Stomach (tissue), 9 donors: ENCODE data around the gene RPAP3. TPM values are rescaled to one million over a fixed set of nuclear protein-coding genes. Genes with fewer than 3 reads are reported as not detected.
A peak's percentile ranks its signal among the peaks of the same experiment; 100 is the strongest.

ENCODE experiments used
- DNase-seq, 2 donors: peaks; one replicate each; pipeline versions ENCODE4 v3.0.0 to v3.0.0-alpha.2; 2013 to 2019
- H3K27ac ChIP-seq, 5 donors: fragments of 200-600 bp in 4 of 5; sonication (generic) in 4 of 5; one replicate each; pipeline ENCODE4 v1.5.1; 2013 to 2019; ENCODE audit warnings: mild to moderate bottlenecking in 1 of 5, moderate library complexity in 1 of 5
- H3K27me3 ChIP-seq, 3 donors: fragments of 200-600 bp; sonication (generic); one replicate each; pipeline ENCODE4 v1.5.1; 2017 to 2019; ENCODE audit warnings: mixed run types in 1 of 3
- H3K36me3 ChIP-seq, 4 donors: fragments of 200-600 bp; sonication (generic); 1 replicate in 3 of 4; 2 replicates in 1 of 4; pipeline ENCODE4 v1.5.1; 2016 to 2019
- H3K4me1 ChIP-seq, 4 donors: fragments of 200-600 bp; sonication (generic); one replicate each; pipeline ENCODE4 v1.5.1; 2016 to 2019
- H3K4me3 ChIP-seq, 4 donors: fragments of 200-600 bp; sonication (generic) in 3 of 4; one replicate each; pipeline ENCODE4 v1.5.1; 2016 to 2019; ENCODE audit warnings: mild to moderate bottlenecking in 1 of 4
- H3K9me3 ChIP-seq, 4 donors: fragments of 200-600 bp; sonication (generic); one replicate each; pipeline ENCODE4 v1.5.1; 2016 to 2019
- CTCF ChIP-seq, 7 experiments: fragments of 450-650 bp in 4 of 7; fragments of 200-600 bp in 3 of 7; sonication (generic) in 3 of 7; IDR thresholded peaks; one replicate each; pipeline ENCODE4 v1.5.1; 2016 to 2019; ENCODE audit warnings: antibody characterized with exemption in 7 of 7, control low read depth in 2 of 7, mild to moderate bottlenecking in 1 of 7
- EP300 ChIP-seq: sonication (generic); formaldehyde crosslinking; IDR thresholded peaks from one replicate; pipeline ENCODE4 v1.6.1; 2017; ENCODE audit warnings: antibody characterized with exemption
- POLR2A ChIP-seq, 4 donors: fragments of 450-650 bp; IDR thresholded peaks; one replicate each; pipeline ENCODE4 v1.6.1; 2016; ENCODE audit warnings: antibody characterized with exemption in 4 of 4, control low read depth in 2 of 4, mild to moderate bottlenecking in 1 of 4, moderate library complexity in 1 of 4
- POLR2AphosphoS5 ChIP-seq, 3 donors: sonication (generic); formaldehyde crosslinking; IDR thresholded peaks; one replicate each; pipeline ENCODE4 v1.6.1; 2016; ENCODE audit warnings: antibody characterized with exemption in 3 of 3
- WGBS, 5 donors: extraction: QIAGEN DNeasy Blood & Tissue Kit in 3 of 5; methylation state at CpG; one replicate each; pipeline versions ENCODE4 v1.1.5 to v1.1.7; 2013 to 2018; 5-methylcytosine and 5-hydroxymethylcytosine counted together
- intact Hi-C: fragments of 100-400 bp; cut with DNase I; formaldehyde crosslinking; loops from one replicate; pipeline ENCODE4 v1.15.1; 2023; ENCODE audit warnings: low total_unique reads
- polyA plus RNA-seq, 3 donors: library from polyadenylated mRNA; stranded (reverse); fragments of 200-250 nt; gene quantifications; one replicate each; pipeline ENCODE4 v1.2.3, GENCODE V29; 2013
- total RNA-seq, 5 donors: library from RNA; depleted of rRNA; stranded (reverse); fragments of >200 nt; gene quantifications; one replicate each; pipeline versions ENCODE4 v1.1.0 to v1.2.3, GENCODE V29; 2014 to 2016
- donor health status: healthy with polysubstance abuse.
- donor health status: Bipolar disorder and iron deficiency.
- donor health status: healthy.

The RPAP3 gene
- total and polyA plus RNA-seq, 8 donors = 3.5 to 47.4 (median 11.5) TPM

GRCh38 chr12:47745485-47746041 is 39.7 kb upstream of the RPAP3 start:
- peaks cover 6 to 19% (median 11%) of the 10 kb centered on the region in 4 donors for H3K4me1 ChIP-seq

GRCh38 chr12:47744778-47745436 is 39.1 kb upstream of the RPAP3 start:
- 64 to 76% (median 69%) methylated on average over 8 of the region's 8 CpGs for WGBS, 5 donors
- DNase-seq = no peak
- Histone ChIP-seq H3K27ac (no peak overlapping the region), H3K4me1 (peaks cover 6 to 21% (median 12%) of the 10 kb centered on the region in 4 donors), H3K27me3 (no peaks in the 10 kb centered on the region), H3K36me3 (peaks cover 4 to 40% (median 35%) of the 10 kb centered on the region in 4 donors), H3K4me3 (no peak overlapping the region), H3K9me3 (no peaks in the 10 kb centered on the region)
- TF ChIP-seq EP300 = no peak
- TF ChIP-seq POLR2AphosphoS5 (IDR thresholded peaks at IDR 0.05) = no peak
- no peak for TF ChIP-seq POLR2A (IDR thresholded peaks at IDR 0.05)
- TF ChIP-seq CTCF (IDR thresholded peaks at IDR 0.05) = no peak
- intact Hi-C loops = no loop called here

More at GRCh38 chr12:47745485-47746041, 39.7 kb upstream of the RPAP3 start:
- TF ChIP-seq CTCF (IDR thresholded peaks at IDR 0.05) (no peak), EP300 (no peak), POLR2AphosphoS5 (IDR thresholded peaks at IDR 0.05) (no peak), POLR2A (IDR thresholded peaks at IDR 0.05) (no peak)
- no peak for DNase-seq
- 73 to 88% (median 81%) methylated on average over 16 of the region's 16 CpGs for WGBS, 5 donors
- peaks cover 4 to 46% (median 41%) of the 10 kb centered on the region in 4 donors for H3K36me3 ChIP-seq
- intact Hi-C loops = no loop called here
- H3K27me3 ChIP-seq = no peaks in the 10 kb centered on the region
- no peaks in the 10 kb centered on the region for H3K9me3 ChIP-seq
- no peak overlapping the region for H3K27ac ChIP-seq
- H3K4me3 ChIP-seq = no peak overlapping the region

- H3K27me3 ChIP-seq = no peaks in the 10 kb centered on the region
- no peaks in the 10 kb centered on the region for H3K9me3 ChIP-seq
- WGBS, 5 donors = 34 to 44% (median 39%) methylated on average over 10 of the region's 10 CpGs
- intact Hi-C loops = no loop called here
- H3K36me3 ChIP-seq = peaks cover 0 to 32% (median 28%) of the 10 kb centered on the region in 4 donors
- DNase-seq = peak; percentile 83 to 88
- TF ChIP-seq CTCF (IDR thresholded peaks at IDR 0.05) (peak in 5 of 7 experiments; percentile 50 to 86 (median 74)), POLR2AphosphoS5 (IDR thresholded peaks at IDR 0.05) (peak in 1 of 3 donors; percentile 30), POLR2A (IDR thresholded peaks at IDR 0.05) (no peak)
- H3K27ac ChIP-seq = no peak overlapping the region
- H3K4me1 ChIP-seq = peaks cover 6 to 21% (median 14%) of the 10 kb centered on the region in 4 donors
- H3K4me3 ChIP-seq = no peak overlapping the region
Observed at GRCh38 chr12:47744005-47744651, 38.3 kb upstream of the RPAP3 start.

- no peak overlapping the region for H3K27ac ChIP-seq
- intact Hi-C loops = no loop called here
- TF ChIP-seq CTCF (IDR thresholded peaks at IDR 0.05) = no peak
- TF ChIP-seq EP300 = no peak
- no peak for TF ChIP-seq POLR2AphosphoS5 (IDR thresholded peaks at IDR 0.05)
- no peak for TF ChIP-seq POLR2A (IDR thresholded peaks at IDR 0.05)
- no peaks in the 10 kb centered on the region for H3K27me3 ChIP-seq
- H3K9me3 ChIP-seq = no peaks in the 10 kb centered on the region
- no peak overlapping the region for H3K4me3 ChIP-seq
- WGBS, 5 donors = 80 to 89% (median 85%) methylated on average over 7 to 9 of the region's 9 CpGs
- H3K4me1 ChIP-seq = peaks cover 10 to 21% (median 16%) of the 10 kb centered on the region in 4 donors
- H3K36me3 ChIP-seq = peaks cover 0 to 25% (median 21%) of the 10 kb centered on the region in 4 donors
- no peak for DNase-seq
Observed at GRCh38 chr12:47743311-47743860, 37.6 kb upstream of the RPAP3 start.
